ENCODE data around the gene TTPAL.
"Not testable (repeated sequence)": the region's sequence is repeated elsewhere in the genome, so short reads cannot be mapped to it uniquely, and the experiment has no call there.

TTPAL gene

GRCh38 chr20:44471481-44471882, 4.2 kb upstream of the TTPAL start:
- peak; percentile 67 for TF ChIP-seq CTCF (IDR thresholded peaks at IDR 0.05)
- no peak for TF ChIP-seq ZFX (IDR thresholded peaks at IDR 0.05; ENCODE audit: borderline replicate concordance)

GRCh38 chr20:44472283-44472682, 3.4 kb upstream of the TTPAL start:
- H3K27ac ChIP-seq = not testable (repeated sequence)

More at GRCh38 chr20:44471481-44471882, 4.2 kb upstream of the TTPAL start:
- no peak overlapping the region for H3K27ac ChIP-seq

GRCh38 chr20:44475372-44475693, 341 bp upstream of the TTPAL start:
- TF ChIP-seq ZFX (IDR thresholded peaks at IDR 0.05; ENCODE audit: borderline replicate concordance) = no peak
- no peak for TF ChIP-seq CTCF (IDR thresholded peaks at IDR 0.05)
- H3K27ac ChIP-seq = peak overlapping the region; percentile 40; the same call in 1 of the 2 replicates

- H3K27ac ChIP-seq = no peak overlapping the region
- TF ChIP-seq CTCF (IDR thresholded peaks at IDR 0.05) (no peak), ZFX (IDR thresholded peaks at IDR 0.05; ENCODE audit: borderline replicate concordance) (no peak)
These were observed 1.5 kb downstream of the TTPAL start for GRCh38 chr20:44477151-44477550.

GRCh38 chr20:44478206-44478605, 2.5 kb downstream of the TTPAL start:
- no peak overlapping the region for H3K27ac ChIP-seq

GRCh38 chr20:44479643-44480042, 4.0 kb downstream of the TTPAL start:
- TF ChIP-seq ZFX (IDR thresholded peaks at IDR 0.05; ENCODE audit: borderline replicate concordance) (no peak), CTCF (IDR thresholded peaks at IDR 0.05) (no peak)

More at GRCh38 chr20:44478206-44478605, 2.5 kb downstream of the TTPAL start:
- no peak for TF ChIP-seq ZFX (IDR thresholded peaks at IDR 0.05; ENCODE audit: borderline replicate concordance)
- no peak for TF ChIP-seq CTCF (IDR thresholded peaks at IDR 0.05)

GRCh38 chr20:44480097-44480496, 4.4 kb downstream of the TTPAL start:
- H3K27ac ChIP-seq = no peak overlapping the region
- TF ChIP-seq ZFX (IDR thresholded peaks at IDR 0.05; ENCODE audit: borderline replicate concordance) (no peak), CTCF (IDR thresholded peaks at IDR 0.05) (no peak)

More at GRCh38 chr20:44479643-44480042, 4.0 kb downstream of the TTPAL start:
- H3K27ac ChIP-seq = no peak overlapping the region

- H3K27ac ChIP-seq = no peak overlapping the region
- no peak for TF ChIP-seq ZFX (IDR thresholded peaks at IDR 0.05; ENCODE audit: borderline replicate concordance)
- TF ChIP-seq CTCF (IDR thresholded peaks at IDR 0.05) = no peak
These were observed 6.2 kb downstream of the TTPAL start for GRCh38 chr20:44481719-44482416.
